Measurements from ENCODE around the gene DOCK7.
"Not testable (repeated sequence)": the region's sequence is repeated elsewhere in the genome, so short reads cannot be mapped to it uniquely, and the experiment has no call there.

Gene DOCK7

DNA sequence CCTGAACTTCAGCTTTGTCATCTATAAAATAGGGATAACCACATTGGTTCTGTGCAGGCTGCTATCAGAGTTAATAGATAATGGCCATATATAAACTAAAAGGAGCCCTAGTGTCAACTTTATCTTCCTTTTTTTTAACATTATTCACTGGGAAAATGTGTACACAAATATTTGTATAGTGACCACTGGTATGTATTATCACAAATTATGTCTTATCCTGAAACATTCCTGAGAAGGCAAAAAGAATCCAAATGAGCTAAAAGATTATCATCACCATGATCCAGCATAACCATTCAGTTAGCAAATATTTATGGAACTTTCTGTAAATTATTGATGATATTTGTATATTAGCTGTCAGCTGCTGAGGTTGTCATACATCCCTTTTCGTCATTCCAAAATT, 74.3 kb downstream of the DOCK7 start:
- no peak for DNase-seq (ENCODE audit: low read depth in 2 of 3, low spot score in 1 of 3)

DNA sequence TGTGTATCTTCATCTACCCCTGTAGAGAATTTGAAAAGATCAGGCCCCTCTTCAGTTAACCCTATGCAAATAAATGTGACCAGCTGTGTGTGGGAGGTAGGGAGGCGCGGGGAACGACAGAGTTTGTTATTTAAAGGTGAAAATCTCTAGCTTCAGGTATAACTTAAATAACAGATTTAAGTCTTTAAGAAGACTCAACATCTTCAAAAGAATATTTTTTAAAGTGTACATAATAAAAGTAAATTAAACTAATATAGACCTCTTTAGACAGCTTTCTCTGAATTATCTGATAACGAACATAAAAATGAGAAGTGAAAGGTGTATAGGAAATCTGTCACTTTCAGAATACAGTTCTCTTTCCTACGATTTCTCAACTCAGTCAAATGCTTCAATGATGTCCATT, 74.9 kb downstream of the DOCK7 start:
- no peak for DNase-seq (ENCODE audit: low read depth in 2 of 3, low spot score in 1 of 3)

DNA sequence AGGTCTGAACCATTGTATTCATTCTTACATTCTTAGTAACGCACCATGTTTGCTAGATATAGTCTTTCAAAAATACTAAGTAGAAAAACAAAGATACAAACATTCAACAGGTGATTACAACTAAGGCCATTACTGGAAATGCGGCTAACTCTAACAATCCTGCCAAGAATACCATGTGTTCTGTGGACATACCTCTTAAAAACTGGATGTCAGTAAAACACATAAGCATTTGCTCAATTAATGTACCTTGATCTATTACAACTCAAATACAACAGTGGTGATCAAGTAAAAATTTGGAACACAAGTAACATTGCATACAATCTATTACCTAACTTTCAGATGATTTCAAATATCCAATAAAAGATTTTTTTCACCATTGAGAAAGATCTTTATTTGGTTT, 75.4 kb downstream of the DOCK7 start:
- DNase-seq (ENCODE audit: low read depth in 2 of 3, low spot score in 1 of 3), result no peak

DNA sequence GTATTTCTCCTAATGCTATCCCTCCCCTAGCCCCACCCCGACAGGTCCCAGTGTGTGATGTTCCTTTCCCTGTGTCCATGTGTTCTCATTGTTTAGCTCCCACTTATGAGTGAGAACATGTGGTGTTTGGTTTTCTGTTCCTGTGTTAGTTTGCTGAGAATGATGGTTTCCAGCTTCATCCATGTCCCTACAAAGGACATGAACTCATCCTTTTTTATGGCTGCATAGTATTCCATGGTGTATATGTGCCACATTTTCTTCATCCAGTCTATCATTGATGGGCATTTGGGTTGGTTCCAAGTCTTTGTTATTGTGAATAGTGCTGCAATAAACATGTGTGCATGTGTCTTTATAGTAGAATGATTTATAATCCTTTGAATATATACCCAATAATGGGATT, 77.6 kb downstream of the DOCK7 start:
- DNase-seq (ENCODE audit: low read depth in 2 of 3, low spot score in 1 of 3), result not testable (repeated sequence)

DNA sequence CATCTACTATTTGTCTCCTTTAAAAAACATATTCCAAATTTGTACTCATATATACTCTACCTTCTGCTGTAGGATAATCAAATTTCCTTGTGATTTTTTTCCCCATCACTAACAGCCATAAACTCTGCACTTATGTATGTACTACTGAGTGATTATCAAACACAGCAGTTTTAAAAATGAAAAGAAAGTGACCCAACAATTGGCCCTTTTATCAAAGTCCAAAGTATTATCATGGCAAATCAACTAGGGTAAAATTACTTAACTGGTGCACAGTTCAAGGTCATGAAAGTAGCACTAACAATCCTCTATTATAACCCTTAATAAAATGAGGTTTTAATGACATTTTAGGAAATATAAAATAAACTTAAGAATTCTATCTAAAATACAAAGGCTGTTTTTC, 79.3 kb downstream of the DOCK7 start:
- DNase-seq (ENCODE audit: low read depth in 2 of 3, low spot score in 1 of 3), result no peak

DNA sequence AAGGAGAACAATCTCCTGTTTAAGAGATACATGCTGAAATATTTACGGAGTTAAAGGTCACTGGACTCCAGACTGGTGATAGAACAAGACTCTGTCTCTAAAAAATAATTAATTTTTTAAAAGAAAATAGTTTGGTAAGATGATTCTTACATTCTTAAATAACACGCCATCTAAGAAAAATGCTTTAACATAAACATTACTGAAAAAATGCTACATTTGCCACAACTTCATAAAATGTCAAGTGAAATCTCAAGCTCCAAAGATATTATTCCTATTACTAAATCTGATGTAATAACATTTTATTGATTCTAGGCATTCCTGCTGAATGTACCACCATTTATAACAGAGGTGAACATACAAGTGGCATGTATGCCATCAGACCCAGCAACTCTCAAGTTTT, 86.7 kb downstream of the DOCK7 start:
- no peak for DNase-seq (ENCODE audit: low read depth in 2 of 3, low spot score in 1 of 3)

DNA sequence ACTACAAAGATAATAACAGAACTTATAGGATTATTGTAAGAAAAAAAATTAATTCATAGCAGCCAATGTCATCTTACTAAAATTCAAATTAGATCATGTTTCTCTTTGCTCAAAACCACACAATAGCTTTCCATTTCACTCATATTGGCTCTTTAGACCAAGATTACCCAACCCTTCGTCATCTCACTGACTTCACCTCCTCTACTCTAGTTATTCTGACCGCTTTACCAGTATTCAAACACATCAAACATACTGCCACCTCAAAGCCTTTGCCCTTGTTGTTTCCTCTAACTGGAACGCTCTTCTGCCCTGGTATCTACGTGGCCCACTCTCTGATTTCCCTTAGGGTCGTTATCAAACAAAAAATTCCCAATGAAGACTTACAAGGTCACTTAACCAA, 89.1 kb downstream of the DOCK7 start:
- no peak for DNase-seq (ENCODE audit: low read depth in 2 of 3, low spot score in 1 of 3)

DNA sequence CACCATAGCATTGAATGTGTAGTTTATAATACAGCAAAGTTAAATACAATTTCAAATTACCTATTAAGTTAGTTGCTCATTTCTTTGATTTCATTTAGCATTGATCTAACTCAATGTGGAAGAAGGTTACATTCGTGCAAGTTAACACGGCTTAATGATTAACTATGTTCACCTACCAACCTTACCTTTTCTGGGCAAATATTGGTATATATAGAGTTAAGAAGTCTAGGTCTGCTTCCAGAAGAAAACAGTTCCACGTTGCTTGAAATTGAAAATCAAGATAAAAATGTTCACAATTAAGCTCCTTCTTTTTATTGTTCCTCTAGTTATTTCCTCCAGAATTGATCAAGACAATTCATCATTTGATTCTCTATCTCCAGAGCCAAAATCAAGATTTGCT, 90.9 kb downstream of the DOCK7 start, which contains the start of gene ANGPTL3:
Gene ANGPTL3, plus strand, starts transcription at position 240 of the 400 bp plus-strand sequence. Its CDS starts 47 bp downstream, at position 287.
- DNase-seq (ENCODE audit: low read depth in 2 of 3, low spot score in 1 of 3), result no peak

DNA sequence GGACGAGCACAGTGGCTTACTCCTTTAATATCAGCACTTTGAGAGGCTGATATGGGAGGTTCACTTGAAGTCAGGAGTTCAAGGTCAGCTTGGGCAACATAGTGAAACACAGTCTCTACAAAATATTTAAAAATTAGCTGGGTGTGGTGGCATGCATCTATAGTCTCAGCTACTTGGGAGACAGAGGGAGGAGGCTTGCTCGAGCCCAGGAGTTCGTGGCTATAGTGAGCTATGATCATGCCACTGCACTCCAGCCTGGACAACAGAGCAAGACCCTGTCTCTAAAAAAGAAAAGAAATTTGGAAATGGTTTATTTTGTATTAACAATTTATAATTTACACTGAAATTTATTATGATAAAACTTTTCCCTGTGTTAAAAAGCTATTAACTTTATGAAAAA, 92.5 kb downstream of the DOCK7 start:
- DNase-seq (ENCODE audit: low read depth in 2 of 3, low spot score in 1 of 3), result no peak

DNA sequence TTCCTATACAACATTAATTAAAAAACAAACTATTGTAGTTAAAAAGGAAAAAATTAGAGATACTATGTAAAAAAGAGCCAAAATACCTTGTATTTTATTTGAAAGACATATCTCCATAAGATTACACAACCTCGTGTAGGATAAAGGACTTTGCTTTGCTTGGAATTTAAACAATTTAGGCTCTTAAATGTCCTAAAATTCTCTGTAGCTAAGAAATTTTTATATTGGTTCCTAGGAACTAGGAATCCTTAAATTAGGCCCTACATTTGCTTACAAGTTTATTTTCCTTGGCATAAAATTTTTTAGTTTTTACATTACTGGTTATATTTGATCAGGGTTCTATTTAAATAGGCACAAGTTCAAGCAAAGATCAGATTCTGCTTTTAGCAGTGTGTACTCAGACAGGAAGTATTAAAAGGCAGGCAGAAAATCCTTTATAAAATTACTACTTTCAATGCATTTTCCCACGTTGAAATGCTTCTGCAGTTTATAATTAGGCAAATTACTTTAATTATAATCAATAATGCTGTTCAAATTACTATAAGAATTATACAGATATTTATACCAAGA, 94.3 kb downstream of the DOCK7 start:
- no peak for DNase-seq (ENCODE audit: low read depth in 2 of 3, low spot score in 1 of 3)

DNA sequence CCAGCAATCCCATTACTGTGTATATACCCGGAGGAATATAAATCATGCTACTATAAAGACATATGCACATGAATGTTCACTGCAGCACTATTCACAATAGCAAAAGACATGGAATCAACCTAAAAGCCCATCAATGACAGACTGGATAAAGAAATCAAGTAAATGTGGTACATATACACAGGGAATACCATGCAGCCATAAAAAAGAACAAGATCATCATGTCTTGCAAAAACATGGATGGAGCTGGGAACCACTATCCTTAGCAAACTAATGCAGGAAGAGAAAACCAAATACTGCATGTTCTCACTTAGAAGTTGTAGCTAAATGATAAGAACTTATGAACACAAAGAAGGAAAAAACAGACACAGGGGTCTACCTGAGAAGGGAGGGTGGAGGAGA, 97.2 kb downstream of the DOCK7 start:
- no peak for DNase-seq (ENCODE audit: low read depth in 2 of 3, low spot score in 1 of 3)

DNA sequence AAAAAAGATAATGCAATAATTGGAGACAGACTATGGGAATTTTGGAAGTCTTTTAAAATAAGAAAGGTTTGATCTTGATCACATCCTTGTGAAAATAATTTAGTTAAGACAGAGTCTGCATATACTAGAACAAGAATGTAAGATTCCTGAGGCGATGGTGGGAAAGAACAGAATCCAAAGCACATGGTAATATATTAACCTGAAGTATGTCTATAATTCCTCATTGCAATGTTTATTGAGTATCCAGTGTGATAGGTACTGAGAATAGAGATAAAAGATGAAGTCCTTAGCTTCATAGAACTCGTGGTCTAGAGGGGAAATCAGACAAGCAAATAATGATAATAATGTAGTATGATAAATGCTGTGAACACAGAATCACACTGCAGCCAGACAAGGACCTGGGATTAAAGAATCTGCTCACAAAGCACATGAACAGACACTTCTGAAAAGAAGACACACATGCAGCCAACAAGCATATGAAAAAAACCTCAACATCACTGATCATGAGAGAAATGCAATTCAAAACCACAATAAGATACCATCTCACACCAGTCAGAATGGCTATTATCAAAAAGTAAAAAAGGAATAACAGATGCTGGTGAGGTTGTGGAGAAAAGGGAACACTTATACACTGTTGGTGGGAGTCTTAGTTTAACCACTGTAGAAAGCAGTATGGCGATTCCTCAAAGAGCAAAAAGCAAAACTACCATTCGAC, 97.8 kb downstream of the DOCK7 start:
- DNase-seq (ENCODE audit: low read depth in 2 of 3, low spot score in 1 of 3), result no peak

DNA sequence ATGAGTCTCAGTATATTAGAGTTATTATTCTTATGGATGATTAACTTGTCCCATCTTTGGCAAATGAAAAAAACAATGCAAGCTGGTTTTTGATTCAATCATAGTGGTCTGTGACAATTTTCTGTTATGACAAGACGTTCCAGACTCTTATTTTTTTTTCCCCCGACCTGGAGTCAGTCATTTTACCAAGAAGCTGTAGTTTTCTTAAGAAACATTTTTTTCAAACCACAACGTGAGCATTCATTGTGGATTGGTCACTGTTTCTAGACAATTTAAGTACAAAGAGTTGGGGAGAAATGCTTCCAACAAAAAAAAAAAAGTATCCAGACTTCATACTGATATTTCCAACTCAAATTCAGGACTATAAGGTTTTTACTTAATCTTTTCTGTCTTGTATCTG, 98.9 kb downstream of the DOCK7 start:
- DNase-seq (ENCODE audit: low read depth in 2 of 3, low spot score in 1 of 3), result no peak

DNA sequence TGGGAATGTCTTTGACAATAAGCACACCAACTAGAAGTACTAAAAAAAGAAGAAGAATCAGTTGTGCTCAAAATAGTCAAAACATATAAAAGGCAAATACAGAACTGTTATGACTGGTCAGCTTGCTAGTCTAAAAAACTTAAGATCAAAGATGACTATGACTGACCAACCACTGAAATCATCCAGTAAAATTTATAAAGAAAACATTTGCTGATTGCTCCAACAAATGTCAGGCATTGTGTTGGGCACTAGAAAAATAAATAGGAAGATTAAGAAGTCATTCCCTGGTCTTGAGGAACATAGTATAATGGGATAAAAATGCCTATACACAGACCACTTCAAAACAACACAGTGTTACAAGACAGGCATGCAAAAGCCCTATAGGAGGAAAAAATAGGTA, 100.2 kb downstream of the DOCK7 start:
- no peak for DNase-seq (ENCODE audit: low read depth in 2 of 3, low spot score in 1 of 3)

DNA sequence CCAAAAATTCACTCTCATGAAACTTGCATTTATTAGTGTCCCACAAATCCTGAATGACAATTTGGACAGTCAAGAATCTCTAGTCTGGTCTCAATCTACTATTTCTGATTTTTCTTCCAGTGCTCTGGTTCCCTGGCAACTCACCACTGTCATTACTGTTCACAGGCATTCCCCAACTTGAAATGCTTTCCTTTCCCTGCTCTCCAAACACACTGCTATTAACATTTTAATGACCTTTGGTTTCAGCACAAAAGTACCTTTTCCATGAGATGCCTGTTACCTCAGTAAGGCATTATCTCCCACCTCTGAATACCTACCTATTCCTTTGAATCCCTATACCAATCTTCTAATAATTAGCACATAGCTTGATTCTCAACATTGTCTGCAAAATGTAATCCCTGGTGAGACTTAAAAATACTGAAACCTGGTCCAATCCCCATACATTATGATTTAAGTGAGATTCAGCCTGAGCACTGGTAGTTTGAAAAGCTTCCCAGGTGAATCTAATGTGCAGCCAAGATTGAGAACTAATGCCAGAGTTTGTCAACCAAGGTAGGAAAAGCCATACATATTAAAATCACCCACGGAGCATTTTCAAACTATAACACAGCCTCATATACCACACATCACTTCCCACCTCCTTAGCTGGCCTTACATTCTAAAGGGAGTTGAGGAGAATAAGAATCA, 102.6 kb downstream of the DOCK7 start:
- no peak for DNase-seq (ENCODE audit: low read depth in 2 of 3, low spot score in 1 of 3)

DNA sequence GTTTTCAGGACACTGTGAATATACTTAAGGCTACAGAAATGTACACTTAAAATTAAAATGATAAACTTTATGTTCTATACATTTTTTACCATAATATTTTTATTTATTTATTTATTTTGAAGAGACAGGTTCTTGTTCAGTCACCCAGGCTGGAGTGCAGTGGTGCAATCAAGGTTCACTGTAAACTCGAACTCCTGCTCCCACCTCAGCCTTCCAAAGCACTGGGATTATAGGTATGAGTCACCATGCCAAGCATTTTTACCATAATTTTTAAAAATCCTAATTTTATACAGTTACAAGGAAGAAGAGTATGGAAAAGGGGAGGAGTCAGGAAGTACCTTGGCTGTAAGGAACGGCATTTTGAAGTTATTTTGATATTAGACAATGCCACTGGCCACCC, 114.5 kb downstream of the DOCK7 start:
- DNase-seq (ENCODE audit: low read depth in 2 of 3, low spot score in 1 of 3), result no peak

DNA sequence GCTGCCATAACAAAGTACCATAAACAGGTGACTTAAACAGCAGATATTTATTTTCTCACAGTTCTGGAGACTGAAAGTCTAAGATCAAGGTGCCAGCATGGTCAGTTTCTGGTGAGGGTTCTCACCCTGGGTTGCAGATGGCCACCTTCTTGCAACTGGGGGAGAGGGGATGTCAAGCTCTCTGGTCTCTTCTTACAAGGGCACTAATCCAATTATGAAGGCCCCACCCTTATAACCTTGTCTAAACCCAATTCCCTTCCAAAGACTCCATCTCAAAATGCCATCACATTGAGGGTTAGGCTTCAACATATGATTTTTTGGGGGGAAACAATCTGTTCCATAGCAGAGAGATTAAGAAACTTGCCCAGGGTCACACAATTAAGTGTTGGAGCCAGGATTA, 115.7 kb downstream of the DOCK7 start:
- DNase-seq (ENCODE audit: low read depth in 2 of 3, low spot score in 1 of 3), result no peak

DNA sequence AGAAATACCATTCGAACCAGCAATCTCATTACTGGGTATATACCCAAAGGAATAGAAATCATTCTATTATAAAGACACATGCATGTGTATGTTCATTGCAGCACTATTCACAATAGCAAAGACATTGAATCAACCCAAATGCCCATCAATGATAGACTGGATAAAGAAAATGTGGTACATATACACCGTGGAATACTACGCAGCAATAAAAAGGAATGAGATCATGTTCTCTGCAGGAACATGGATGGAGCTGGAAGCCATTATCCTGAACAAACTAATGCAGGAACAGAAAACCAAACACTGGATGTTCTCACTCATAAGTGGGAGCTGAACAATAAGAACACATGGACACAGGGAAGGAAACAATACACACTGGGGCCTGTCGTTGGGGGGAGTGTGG, 116.7 kb downstream of the DOCK7 start:
- DNase-seq (ENCODE audit: low read depth in 2 of 3, low spot score in 1 of 3), result not testable (repeated sequence)

DNA sequence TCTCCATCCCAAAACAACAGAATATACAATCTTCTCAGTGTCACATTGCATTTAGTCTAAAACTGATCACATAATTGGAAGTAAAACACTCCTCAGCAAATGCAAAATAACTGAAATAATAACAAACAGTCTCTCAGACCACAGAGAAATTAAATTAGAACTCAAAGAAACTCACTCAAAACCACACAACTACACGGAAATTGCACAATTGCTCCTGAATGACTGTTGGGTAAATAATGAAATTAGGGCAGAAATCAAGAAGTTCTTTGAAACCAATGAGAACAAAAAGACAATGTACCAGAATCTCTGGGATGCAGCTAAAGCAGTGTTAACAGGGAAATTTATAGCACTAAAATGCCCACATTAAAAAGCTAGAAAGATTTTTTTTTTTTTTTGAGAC, 120.3 kb downstream of the DOCK7 start:
- DNase-seq (ENCODE audit: low read depth in 2 of 3, low spot score in 1 of 3), result not testable (repeated sequence)

DNA sequence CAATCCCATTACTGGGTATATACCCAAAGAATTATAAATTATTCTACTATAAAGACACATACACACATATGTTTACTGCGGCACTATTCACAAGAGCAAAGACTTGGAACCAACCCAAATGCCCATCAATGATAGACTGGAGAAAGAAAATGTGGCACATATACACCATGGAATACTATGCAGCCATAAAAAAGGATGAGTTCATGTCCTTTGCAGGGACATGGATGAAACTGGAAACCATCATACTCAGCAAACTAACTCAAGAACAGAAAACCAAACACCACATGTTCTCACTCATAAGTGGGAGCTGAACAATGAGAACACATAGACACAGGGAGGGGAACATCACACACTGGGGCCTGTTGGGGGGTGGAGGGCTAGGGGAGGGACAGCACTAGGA, 121.0 kb downstream of the DOCK7 start:
- not testable (repeated sequence) for DNase-seq (ENCODE audit: low read depth in 2 of 3, low spot score in 1 of 3)

DNA sequence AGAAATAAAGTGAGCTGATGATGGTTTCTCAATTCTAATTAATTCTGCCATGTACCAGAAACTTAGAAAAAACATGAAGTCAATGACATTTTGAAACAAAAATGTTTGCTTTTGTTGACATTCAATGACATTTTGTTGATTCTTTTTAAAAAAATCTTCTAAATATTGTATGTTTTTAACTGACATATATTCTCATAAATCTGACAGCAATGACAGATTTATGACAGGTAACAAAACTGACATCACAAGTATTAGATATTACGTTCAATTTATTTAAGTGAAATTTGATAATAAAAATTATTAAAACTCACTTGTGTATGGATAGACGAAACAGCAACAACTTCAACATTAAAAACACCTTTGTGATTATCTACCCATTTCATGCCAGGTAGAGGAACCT, 126.9 kb downstream of the DOCK7 start:
- DNase-seq (ENCODE audit: low read depth in 2 of 3, low spot score in 1 of 3), result no peak

DNA sequence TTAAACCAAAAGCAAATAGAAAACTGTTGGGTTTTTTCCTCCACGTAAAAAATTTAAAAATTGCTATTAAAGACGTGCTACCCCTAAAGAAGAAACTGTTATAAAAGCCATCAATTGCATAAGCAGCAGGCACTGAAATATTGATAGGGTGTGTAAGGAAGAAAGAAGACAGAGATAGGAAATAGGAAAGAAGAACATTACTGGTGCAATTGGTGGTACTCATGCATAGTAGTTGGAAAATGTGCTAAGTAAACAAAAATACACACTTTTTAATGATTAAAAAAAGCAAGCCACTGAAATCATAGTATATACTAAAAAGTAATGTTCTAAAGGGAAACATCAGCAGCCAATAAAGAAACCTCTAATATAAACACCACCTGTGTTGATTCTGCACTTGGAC, 143.6 kb downstream of the DOCK7 start:
- DNase-seq (ENCODE audit: low read depth in 2 of 3, low spot score in 1 of 3), result no peak

DNA sequence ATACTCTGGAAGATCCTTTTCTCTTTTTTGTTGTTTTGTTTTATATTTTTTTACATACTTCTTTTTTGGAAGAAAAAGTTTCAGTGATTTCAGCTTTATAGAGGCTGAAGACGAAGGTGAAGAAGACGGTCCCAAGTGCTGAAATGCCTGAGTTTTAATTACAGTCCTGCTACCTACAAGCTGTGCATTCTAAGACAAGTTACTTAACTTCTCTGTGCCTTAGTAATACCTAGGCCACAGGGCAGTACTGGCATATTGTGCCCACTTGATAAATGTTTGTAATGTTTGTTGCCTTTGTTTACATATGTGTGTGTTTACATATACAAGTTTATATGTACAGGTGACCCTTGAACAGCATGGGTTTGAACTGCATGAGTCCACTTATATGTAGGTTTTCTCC, 147.1 kb downstream of the DOCK7 start:
- no peak for DNase-seq (ENCODE audit: low read depth in 2 of 3, low spot score in 1 of 3)
